Lower leg skin (tissue), 3 donors: ENCODE data around the gene TREH.

Source experiments
- POLR2A ChIP-seq, 2 donors: fragments of 450-650 bp; IDR thresholded peaks; one replicate each; pipeline ENCODE4 v1.6.1; 2016 to 2017; ENCODE audit warnings: antibody characterized with exemption in 2 of 2, mild to moderate bottlenecking in 1 of 2, moderate library complexity in 1 of 2
- TF ChIP-seq, protein P1 (sequence below), 3 donors: fragments of 450-650 bp; IDR thresholded peaks; one replicate each; pipeline ENCODE4 v1.5.1; 2016; ENCODE audit warnings: antibody characterized with exemption in 3 of 3, mild to moderate bottlenecking in 3 of 3, moderate library complexity in 2 of 3

DNA sequence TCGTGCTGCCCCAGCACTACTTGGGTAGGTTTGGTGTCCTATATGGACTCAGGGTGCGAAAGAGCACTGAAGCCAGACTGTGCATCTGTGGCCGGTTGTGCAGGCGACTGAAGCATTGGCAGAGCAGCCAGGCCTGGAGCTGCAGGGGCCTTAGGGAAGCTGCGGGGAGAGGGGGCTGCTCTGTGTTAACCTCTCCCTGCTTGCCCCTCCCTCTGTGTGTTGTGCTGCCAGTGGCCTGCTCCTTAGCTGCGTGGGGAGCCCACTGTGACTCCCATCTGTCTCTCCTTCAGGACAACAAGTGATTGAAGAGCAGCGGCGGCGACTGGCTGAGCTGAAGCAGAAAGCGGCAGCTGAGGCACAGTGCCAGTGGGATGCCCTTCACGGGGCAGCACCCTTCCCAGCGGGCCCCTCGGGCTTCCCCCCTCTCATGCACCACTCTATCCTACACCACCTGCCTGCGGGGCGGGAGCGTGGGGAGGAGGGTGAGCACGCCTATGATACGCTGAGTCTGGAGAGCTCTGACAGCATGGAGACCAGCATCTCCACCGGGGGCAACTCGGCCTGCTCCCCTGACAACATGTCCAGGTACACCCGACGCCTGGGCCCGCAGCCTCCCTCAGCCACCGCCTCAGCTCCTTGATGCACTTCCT lies 34.3 kb downstream of the TREH start:
- TF ChIP-seq POLR2A (IDR thresholded peaks at IDR 0.05), result no peak
- TF ChIP-seq, protein P1, sequence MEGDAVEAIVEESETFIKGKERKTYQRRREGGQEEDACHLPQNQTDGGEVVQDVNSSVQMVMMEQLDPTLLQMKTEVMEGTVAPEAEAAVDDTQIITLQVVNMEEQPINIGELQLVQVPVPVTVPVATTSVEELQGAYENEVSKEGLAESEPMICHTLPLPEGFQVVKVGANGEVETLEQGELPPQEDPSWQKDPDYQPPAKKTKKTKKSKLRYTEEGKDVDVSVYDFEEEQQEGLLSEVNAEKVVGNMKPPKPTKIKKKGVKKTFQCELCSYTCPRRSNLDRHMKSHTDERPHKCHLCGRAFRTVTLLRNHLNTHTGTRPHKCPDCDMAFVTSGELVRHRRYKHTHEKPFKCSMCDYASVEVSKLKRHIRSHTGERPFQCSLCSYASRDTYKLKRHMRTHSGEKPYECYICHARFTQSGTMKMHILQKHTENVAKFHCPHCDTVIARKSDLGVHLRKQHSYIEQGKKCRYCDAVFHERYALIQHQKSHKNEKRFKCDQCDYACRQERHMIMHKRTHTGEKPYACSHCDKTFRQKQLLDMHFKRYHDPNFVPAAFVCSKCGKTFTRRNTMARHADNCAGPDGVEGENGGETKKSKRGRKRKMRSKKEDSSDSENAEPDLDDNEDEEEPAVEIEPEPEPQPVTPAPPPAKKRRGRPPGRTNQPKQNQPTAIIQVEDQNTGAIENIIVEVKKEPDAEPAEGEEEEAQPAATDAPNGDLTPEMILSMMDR (IDR thresholded peaks at IDR 0.05), result no peak
